Endodermal cell (in vitro differentiated cells): ENCODE measurements around the gene UNC5C. TPM values are rescaled to one million over a fixed set of nuclear protein-coding genes. Genes with fewer than 3 reads are reported as not detected.

Source experiments
- DNase-seq: peaks from one replicate; pipeline ENCODE4 v3.0.0-alpha.2; 2017
- H3K27ac ChIP-seq: 2 replicates; pipeline ENCODE4 v1.5.1; 2013; ENCODE audit warnings: mild to moderate bottlenecking, low read depth, low read length, moderate library complexity
- H3K27me3 ChIP-seq: 2 replicates; pipeline ENCODE4 v1.6.1; 2013; ENCODE audit warnings: mild to moderate bottlenecking, low read length, moderate library complexity; ENCODE audit not compliant: insufficient read depth, control insufficient read depth, poor library complexity, severe bottlenecking
- H3K36me3 ChIP-seq: 2 replicates; pipeline ENCODE4 v1.7.0; 2013; ENCODE audit warnings: mild to moderate bottlenecking, low read length, moderate library complexity; ENCODE audit not compliant: control insufficient read depth, insufficient read depth
- H3K4me1 ChIP-seq: one replicate; pipeline ENCODE4 v1.7.0; 2013; ENCODE audit warnings: low read length; ENCODE audit not compliant: control insufficient read depth, insufficient read depth
- H3K4me3 ChIP-seq: 2 replicates; pipeline ENCODE4 v1.5.1; 2013; ENCODE audit warnings: mild to moderate bottlenecking, low read length, moderate library complexity
- H3K9ac ChIP-seq: 2 replicates; pipeline ENCODE4 v1.6.1; 2013; ENCODE audit warnings: mild to moderate bottlenecking, low read length, moderate library complexity; ENCODE audit not compliant: poor library complexity, severe bottlenecking; ENCODE audit errors: extremely low read depth
- H3K9me3 ChIP-seq: 2 replicates; pipeline ENCODE4 v1.6.1; 2013; ENCODE audit warnings: mild to moderate bottlenecking, low read length, moderate library complexity; ENCODE audit not compliant: control insufficient read depth
- H3K27ac Mint-ChIP-seq: 2 replicates; pipeline ENCODE4 v1.8.0; 2020; ENCODE audit warnings: mixed read lengths
- H3K27me3 Mint-ChIP-seq: 2 replicates; pipeline ENCODE4 v1.8.0; 2021; ENCODE audit warnings: mild to moderate bottlenecking, mixed read lengths; ENCODE audit not compliant: insufficient read depth
- H3K36me3 Mint-ChIP-seq: 2 replicates; pipeline ENCODE4 v1.8.0; 2020; ENCODE audit warnings: low read depth, mixed read lengths
- H3K4me1 Mint-ChIP-seq: 2 replicates; pipeline ENCODE4 v1.8.0; 2020; ENCODE audit warnings: mixed read lengths
- H3K4me3 Mint-ChIP-seq: 2 replicates; pipeline ENCODE4 v1.8.0; 2020; ENCODE audit warnings: mild to moderate bottlenecking, moderate library complexity, mixed read lengths
- H3K9me3 Mint-ChIP-seq: 2 replicates; pipeline ENCODE4 v1.8.0; 2020; ENCODE audit warnings: mild to moderate bottlenecking, mixed read lengths
- WGBS, 2 experiments: methylation state at CpG; one replicate each; pipeline versions ENCODE4 v1.1.5 to v1.1.7; 2013; ENCODE audit warnings: missing lambda C conversion rate in 2 of 2, mixed read lengths in 1 of 2; ENCODE audit not compliant: insufficient coverage in 1 of 2, insufficient read length in 1 of 2; 5-methylcytosine and 5-hydroxymethylcytosine counted together
- total RNA-seq, 2 donors: library from RNA; stranded (reverse); fragmentation: NEBNext Ultra II Directional in 1 of 2; extraction: Animal tissue kit (Norgen Biotek cat#: 25700) in 1 of 2; gene quantifications; 2 replicates in 1 of 2; 3 replicates in 1 of 2; pipeline ENCODE4 v1.2.1, GENCODE V29; 2021
- TF ChIP-seq, protein P1 (sequence below): fragments of 200-600 bp; sonication (generic); conservative IDR thresholded peaks from 2 replicates; pipeline ENCODE4 v1.5.0; 2021; ENCODE audit warnings: antibody characterized with exemption, mild to moderate bottlenecking

The UNC5C gene
- total RNA-seq, 2 donors from 2014 or later, result 2.0 to 7.2 TPM

GRCh38 chr4:95528388-95528948, 20.3 kb downstream of the UNC5C start:
- 86 to 95% methylated on average over 2 to 4 of the region's 4 CpGs for WGBS, 2 experiments
- TF ChIP-seq, protein P1, sequence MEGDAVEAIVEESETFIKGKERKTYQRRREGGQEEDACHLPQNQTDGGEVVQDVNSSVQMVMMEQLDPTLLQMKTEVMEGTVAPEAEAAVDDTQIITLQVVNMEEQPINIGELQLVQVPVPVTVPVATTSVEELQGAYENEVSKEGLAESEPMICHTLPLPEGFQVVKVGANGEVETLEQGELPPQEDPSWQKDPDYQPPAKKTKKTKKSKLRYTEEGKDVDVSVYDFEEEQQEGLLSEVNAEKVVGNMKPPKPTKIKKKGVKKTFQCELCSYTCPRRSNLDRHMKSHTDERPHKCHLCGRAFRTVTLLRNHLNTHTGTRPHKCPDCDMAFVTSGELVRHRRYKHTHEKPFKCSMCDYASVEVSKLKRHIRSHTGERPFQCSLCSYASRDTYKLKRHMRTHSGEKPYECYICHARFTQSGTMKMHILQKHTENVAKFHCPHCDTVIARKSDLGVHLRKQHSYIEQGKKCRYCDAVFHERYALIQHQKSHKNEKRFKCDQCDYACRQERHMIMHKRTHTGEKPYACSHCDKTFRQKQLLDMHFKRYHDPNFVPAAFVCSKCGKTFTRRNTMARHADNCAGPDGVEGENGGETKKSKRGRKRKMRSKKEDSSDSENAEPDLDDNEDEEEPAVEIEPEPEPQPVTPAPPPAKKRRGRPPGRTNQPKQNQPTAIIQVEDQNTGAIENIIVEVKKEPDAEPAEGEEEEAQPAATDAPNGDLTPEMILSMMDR, result no peak
- no peak overlapping the region for H3K4me3 Mint-ChIP-seq
- no peaks in the 10 kb centered on the region for H3K9me3 Mint-ChIP-seq
- H3K36me3 Mint-ChIP-seq, result no peaks in the 10 kb centered on the region
- H3K4me3 ChIP-seq, result no peak overlapping the region
- DNase-seq, result no peak
- H3K27me3 ChIP-seq, result no peaks in the 10 kb centered on the region
- peaks cover 12% of the 10 kb centered on the region for H3K4me1 Mint-ChIP-seq
- H3K27ac Mint-ChIP-seq, result no peak overlapping the region
- no peaks in the 10 kb centered on the region for H3K9me3 ChIP-seq
- H3K9ac ChIP-seq, result no peak overlapping the region
- peaks cover 2% of the 10 kb centered on the region for H3K4me1 ChIP-seq
- H3K27me3 Mint-ChIP-seq, result no peaks in the 10 kb centered on the region
- no peak overlapping the region for H3K27ac ChIP-seq
- H3K36me3 ChIP-seq, result no peaks in the 10 kb centered on the region

DNA sequence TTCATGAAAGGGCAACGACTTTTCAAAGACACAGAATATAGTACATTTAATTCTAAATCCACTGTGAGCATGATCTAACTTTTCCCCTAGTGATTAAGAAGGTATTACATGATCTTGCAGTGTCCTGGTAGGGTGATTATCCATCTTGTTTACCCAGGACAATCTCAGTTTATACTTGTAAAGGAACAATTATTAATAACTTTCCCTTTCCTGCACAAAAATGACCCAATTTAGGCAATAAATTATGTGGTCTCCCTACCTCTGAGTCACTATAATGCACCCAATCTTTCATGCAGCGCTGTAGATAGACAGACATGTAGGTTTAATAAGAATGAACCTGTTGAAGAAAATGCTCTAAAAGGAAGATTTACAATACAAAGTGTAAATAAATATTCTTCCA, 22.7 kb downstream of the UNC5C start:
- H3K4me3 Mint-ChIP-seq, result no peak overlapping the region
- H3K27ac Mint-ChIP-seq, result no peak overlapping the region
- H3K27ac ChIP-seq, result no peak overlapping the region
- no peaks in the 10 kb centered on the region for H3K27me3 ChIP-seq
- no peak for DNase-seq
- H3K4me3 ChIP-seq, result no peak overlapping the region
- TF ChIP-seq, protein P1, result no peak
- H3K9ac ChIP-seq, result no peak overlapping the region
- H3K9me3 Mint-ChIP-seq, result no peaks in the 10 kb centered on the region
- 100% methylated on average over 1 of the region's 2 CpGs; no CpG with 5 or more reads in 1 of the 2 experiments for WGBS, 2 experiments
- H3K36me3 Mint-ChIP-seq, result no peaks in the 10 kb centered on the region
- H3K36me3 ChIP-seq, result no peaks in the 10 kb centered on the region
- no peaks in the 10 kb centered on the region for H3K4me1 ChIP-seq
- no peaks in the 10 kb centered on the region for H3K27me3 Mint-ChIP-seq
- peaks cover 7% of the 10 kb centered on the region for H3K4me1 Mint-ChIP-seq
- H3K9me3 ChIP-seq, result no peaks in the 10 kb centered on the region

- 88 to 90% methylated on average over 2 of the region's 2 CpGs for WGBS, 2 experiments
- no peak overlapping the region for H3K27ac ChIP-seq
- Mint-ChIP-seq H3K9me3 (no peaks in the 10 kb centered on the region), H3K4me1 (peaks cover 7% of the 10 kb centered on the region), H3K27me3 (no peaks in the 10 kb centered on the region), H3K27ac (no peak overlapping the region), H3K4me3 (no peak overlapping the region), H3K36me3 (no peaks in the 10 kb centered on the region)
- H3K27me3 ChIP-seq, result no peaks in the 10 kb centered on the region
- no peaks in the 10 kb centered on the region for H3K36me3 ChIP-seq
- DNase-seq, result no peak
- H3K4me3 ChIP-seq, result no peak overlapping the region
- H3K4me1 ChIP-seq, result no peaks in the 10 kb centered on the region
- no peak overlapping the region for H3K9ac ChIP-seq
- TF ChIP-seq, protein P1, result no peak
- no peaks in the 10 kb centered on the region for H3K9me3 ChIP-seq
Measured at GRCh38 chr4:95524729-95525128, 24.0 kb downstream of the UNC5C start.
